HuH-7.5 (cell line): ENCODE results near the gene GINS1.

Source experiments
- DNase-seq: peaks from one replicate; pipeline ENCODE4 v3.0.0; 2011; ENCODE audit warnings: low spot score

Gene GINS1

DNA sequence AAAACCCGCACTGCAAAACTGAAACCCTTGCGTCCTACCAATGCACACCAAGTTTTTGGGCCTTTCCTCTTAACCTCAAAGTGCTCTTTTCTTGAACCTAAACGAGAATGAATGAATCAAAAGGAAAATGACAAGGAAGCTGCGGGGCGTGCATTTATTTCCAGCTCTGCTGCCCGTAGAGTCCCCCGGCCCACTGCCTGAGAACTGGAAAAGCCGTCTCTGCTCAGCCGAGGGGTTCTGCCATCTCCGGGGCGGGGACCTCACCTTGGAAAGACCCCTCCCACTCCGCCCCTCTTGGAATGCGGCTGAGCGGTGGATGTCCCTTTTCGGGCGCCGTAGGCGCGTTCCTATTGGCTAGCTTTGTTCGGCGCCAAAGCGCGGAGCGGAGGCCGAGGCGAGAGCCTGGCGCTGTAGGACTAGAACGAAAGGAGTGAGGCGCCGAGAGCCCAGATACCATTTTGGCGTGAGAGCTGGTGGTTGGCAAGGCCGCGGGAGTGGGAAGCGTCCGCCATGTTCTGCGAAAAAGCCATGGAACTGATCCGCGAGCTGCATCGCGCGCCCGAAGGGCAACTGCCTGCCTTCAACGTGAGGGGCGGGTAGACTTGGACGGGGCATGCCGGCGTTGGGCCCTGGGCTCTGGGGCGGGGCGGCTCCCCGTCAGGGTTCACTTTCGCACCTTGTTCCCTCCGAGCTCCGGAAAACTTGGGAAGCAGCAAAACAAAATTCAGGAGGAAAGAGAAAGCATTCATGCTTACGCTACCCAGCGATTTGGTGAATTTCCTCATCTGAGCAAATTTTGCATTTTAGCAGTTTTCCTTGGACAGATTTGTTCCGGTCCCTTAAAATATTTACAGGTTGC, at the start of gene GINS1:
Gene GINS1 (plus strand): TSS at position 363 of the 859 bp plus-strand sequence. CDS start 148 bp downstream, at position 511.
- peak; percentile 93 for DNase-seq

DNA sequence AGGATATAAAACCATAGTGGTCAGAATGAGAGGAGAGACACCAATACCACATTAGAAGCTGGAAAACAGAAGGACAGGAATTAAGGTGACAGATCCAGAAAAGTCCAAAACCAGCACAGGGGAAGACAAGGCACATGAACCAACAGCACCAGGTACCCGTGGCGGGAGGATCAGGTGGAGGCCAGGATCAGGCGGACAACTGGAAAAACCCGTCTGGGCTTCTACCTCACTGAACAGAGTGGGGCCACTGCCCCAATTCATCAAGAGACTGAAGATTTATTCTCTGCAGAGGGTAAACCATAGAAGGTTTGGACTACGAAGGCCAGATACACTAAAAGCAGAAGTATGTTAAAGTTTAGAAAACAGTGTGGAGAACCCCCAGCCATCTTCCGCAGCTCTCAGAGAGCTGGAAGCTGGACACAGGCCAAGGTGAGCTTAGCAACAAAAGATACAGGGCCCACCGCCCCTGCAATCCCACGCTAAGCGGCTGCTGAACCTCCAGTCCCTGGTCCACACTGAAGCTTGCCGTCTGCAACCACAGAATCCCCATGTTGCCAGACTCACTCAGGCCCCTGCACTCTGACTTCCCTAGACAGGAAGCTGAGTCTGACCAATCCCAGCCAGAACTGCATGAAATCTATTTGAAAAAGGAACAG, 46.7 kb upstream of the GINS1 start:
- no peak for DNase-seq

DNA sequence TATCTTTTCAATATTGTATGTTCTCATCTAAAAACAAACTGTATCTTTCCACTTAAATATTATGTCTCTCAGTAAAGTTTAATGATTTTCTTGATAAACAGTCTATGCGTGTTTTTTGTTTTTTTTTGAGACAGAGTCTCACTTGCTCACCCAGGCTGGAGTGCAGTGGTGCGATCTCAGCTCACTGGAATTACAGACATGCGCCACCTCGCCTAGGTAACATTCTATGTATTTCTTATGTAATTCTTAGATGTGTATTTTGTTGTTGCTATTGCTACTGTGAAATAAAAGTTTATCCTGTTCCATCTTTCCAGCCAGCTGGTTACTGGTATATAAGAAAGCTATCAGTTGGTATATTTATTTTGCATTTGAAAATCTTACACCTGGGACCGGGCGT, 46.2 kb upstream of the GINS1 start:
- DNase-seq = no peak

DNA sequence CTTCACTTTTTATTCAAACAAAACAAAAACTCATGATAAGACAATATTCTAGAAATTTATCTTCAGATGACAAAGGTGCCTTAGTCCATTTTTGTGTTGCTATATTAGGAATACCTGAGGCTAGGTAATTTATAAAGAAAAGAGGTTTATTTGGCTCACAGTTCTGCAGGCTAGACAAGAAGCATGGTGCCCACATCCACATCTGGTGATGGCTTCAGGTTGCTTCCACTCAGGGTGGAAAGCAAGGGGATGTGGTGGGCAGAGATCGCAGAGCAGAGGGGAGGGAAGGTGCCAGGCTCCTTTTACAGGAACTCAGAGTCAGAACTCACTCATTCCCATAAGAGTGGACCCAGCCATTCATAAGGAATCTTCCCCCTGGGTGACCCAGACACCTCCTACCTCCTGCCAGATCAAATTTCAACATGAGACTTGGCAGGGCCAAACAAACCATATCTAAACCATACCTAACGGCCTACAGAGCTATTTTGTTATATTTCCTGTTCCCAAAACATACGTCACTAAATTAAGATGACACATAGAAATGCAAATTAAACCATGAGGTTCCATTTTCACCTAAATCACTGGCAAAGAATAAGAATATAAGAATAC, 43.2 kb upstream of the GINS1 start:
- no peak for DNase-seq

DNA sequence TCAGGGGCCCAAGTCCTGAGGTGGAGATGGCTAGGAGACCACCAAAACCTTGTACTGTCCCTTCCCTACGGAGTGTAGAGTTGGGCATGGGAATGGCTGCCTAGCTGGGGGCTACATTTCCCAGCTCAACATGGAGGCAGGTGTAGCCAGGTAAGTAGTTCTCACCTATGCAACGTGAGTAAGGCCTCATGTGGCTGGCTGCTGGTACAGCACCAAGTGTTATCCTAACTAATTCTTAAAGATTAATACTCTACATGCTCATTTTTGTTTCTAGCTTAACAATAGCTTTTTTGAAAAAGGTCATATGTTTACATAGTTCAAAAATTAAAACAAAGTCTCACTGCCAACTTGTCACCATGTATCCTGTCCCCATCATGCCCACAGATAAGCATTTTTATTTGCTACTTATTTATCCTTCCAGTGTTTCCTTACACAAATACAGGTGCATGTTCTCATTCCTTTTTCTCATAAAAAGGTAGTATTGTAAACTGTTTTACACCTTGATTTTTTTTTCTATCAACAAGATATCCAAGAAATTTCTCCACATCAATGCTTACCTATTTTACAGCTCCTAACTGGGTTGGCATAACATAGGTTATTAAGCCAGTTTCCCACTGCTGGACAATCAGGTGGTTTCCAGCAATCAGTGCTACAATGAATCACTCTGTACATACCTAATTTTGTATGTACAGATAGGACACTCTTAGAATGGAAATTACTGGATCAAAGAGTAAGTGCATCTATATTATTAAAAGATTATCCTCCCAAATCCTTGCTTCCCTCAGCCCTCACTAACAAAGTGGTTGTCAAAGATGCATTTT, 42.4 kb upstream of the GINS1 start:
- DNase-seq = no peak

DNA sequence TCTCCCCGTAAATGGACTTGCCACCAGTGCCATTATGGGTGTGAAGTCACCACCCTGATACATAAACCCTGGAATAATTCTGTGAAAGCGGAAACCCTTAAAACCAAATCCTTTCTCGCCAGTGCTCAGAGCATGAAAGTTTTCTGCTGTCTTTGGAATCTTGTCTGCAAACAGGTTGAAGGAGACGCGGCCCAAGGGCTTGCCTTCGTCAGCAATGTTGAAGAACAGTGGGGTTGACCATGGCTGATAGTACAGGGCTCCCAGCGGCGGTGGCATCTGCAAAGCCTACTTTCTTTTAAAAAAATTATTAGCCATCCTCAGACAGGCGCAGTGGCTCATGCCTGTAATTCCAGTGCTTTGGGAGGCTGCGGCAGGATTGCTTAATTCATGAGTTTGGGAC, 38.9 kb upstream of the GINS1 start:
- no peak for DNase-seq

DNA sequence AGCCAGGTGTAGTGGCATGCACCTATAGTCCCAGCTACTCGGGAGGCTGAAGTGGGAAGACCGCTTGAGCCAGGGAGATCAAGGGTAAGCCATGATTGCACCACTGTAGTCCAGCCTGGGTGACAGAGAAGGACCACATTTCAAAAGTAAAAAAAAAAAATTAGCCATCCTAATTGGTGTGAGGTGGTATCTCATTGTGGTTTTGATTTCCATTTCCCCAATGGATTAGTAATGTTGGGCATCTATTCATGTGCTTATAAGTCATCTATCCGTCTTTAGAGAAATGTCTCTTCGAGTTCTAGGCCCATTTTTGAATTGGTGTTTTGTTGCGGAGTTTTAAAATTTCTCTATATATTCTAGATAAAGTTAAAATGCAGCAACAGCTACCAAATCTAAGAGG, 38.5 kb upstream of the GINS1 start:
- no peak for DNase-seq

DNA sequence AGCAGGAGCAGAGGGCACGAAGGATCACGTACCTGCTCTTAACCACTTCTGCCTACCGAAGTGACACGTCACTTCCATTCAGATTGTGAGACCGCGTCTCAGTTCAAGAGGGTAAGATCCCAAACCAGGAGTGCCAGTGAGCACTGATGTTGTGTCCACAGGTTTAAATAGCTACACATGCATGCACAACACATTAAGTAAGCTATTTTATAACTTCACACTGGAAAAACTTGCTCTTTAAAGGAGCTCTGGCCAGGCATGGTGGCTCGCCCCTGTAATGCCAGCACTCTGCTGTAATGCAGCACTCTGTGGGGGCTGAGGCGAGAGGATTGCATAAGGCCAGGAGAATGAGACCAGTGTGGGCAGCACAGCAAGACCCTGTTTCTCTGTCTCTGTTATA, 37.9 kb upstream of the GINS1 start:
- DNase-seq = no peak

DNA sequence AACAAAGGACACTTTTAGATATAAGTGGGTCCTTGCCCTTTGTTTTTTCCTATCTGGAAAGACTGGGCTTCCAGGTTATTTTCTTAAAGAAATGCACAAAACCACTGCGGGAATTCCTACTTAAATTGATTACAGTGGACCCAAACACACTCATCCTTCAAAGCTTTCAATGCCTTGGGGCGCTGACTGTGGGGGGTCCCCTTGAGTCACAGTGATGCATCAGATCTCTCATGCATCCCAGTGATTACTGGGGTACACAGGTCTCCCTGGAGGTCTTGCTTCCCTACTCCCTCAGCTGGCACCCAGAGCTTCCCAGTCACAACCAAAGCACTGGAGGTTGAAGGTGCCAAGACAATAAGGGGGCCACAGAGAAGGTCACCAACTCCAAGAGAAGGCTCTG, 37.5 kb upstream of the GINS1 start:
- DNase-seq = no peak

DNA sequence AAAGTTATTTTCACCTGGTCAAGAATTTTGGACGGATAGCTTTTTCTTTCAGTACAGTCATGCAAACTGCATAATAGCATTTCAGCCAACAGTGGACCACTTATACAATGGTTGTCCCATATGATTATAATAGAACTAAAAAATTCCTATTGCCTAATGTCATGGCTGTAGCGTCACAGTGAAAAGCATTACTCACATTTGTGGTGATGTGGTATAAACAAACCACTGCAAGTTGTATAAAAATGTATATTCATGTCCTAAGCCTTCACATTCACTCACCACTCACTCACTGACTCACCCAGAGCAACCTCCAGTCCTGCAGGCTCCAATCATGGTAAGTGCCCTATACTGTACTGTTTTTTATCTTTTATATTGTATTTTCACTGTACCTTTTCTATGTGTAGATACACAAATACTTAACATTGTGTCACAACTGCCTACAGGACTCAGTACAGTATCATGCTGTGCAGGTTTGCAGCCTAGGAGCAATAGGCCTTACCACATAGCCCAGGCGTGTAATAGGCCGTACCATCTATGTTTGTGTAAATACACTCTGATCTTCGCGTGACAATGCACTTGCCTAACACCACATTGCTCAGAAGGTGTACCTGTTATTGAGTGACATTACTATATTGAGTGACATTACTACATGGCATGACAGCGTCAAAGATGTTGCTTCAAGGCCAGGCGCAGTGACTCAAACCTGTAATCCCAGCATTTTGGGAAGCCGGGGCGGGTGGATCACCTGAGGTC, 34.7 kb upstream of the GINS1 start:
- DNase-seq = no peak

DNA sequence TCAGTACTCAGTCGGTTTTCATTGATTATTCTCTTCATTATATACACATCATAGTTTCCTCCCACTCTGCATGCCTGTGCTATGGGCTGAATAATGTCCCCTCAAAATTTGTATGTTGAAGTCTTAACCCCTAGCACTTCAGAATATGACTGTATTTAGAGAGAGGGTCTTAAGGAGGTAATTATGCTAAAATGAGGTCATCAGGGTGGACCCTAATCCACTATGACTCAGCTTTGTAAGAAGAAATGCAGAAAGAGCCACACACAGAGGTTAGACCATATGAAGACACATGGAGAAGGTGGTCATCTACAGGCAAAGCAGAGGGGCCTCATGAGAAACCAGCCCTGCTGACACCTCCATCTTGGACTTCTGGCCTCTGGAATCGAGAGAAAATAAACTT, 32.6 kb upstream of the GINS1 start:
- no peak for DNase-seq

DNA sequence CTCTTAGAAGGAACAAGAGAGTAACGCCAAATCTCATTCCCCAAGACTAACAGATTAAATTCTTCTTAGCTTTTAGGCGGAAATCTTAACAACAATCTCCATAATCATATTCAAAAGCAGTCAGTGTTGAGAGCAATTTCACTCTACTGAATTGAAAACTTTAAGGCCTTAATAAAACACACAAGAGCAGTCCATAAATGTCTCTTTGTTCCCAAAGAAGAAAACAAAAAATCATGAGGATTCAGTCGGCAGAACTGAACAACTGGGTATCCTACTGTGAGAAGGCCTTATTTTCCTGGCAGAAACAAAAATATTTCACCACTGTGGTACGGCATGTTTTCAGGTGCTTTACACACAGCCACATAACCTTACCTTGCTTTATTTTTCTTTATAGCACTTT, 31.2 kb upstream of the GINS1 start:
- DNase-seq = no peak

DNA sequence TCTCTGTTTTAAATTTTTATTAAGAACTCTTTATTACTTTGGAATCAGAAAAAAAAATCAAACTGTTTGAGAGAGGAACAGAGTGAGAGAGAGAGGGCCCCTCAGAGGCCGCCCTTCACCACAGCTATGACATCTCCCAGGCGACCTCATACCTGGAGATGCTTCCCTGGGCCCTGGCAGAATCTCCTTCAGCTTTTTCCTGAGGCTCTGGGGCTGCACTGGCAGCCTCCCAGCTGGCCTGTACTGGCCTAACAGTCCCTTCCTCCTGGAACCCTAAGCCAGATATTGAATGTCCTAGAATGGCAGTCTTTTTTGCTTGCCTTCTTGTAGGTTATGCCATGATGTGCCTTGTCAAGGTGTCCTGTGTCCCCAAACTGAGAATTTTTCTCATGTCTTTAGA, 30.6 kb upstream of the GINS1 start:
- DNase-seq = no peak

DNA sequence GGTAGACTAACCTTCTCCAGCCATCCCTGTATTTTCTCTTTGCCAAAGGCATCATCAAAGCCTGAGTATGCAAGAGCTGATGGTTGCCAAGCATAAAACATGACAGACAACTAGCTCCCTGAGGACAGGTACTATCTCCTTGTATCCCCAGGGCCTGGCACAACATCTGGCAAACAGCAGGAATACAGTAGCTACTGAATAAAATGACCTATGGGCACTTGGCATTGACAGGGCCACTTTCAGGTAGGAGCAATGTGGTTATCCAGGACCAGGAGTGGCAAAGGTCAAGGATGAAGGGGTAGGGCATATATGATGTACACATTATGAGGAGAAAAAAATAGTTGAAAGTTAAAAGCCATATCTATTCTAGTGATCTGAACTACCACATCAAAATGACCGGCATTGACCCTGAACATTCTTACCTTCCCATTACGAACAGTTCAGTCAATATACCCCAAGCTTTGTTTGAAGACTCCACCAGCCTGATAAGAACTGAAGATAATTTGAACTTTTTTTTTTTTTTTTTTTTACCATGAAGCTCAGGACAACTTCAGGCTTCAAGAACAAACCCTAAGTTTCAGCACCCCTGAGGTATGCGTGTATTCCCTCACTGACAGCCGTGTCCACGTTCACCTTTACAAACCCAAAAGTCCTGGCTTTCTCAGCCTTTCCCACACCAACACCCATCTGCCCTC, 29.1 kb upstream of the GINS1 start:
- no peak for DNase-seq

DNA sequence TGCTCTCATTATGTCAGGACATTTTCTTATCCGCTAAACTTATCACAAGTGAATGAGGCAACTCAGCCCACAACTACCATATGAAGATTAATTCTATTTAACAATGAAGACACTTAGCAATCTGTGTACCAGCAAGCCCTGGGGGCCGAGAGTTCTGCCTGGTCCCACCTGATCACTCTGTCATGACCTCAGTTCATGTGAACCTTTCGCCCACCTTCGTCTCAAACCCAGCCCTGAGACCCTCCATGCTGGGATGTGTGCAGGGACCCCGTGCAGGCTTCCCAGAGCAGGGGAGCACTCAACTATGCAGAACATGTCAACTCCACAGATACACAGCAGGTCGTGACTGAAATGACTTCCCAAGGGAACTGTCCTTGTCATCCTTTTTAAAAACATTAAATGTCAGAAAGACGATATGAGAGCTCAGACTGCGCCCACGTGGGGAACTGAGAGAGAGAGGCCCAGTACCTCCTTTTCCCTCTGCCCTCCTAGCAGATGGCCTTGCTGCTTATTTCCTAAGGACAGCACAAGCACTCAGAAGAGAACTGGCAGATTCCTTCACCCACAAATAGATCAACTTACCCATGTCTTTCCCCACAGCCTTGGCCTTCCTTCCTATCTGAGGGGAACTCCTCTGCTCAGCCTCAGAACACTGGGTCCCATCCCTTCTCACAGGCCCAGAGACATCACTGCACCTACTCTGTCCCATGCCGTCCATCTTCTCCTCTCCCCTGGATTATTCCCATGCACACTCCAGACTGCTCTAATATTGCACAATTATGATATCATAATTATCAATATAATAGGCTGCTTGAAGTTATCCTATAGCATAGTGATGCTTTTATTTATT, 28.4 kb upstream of the GINS1 start:
- DNase-seq = no peak

DNA sequence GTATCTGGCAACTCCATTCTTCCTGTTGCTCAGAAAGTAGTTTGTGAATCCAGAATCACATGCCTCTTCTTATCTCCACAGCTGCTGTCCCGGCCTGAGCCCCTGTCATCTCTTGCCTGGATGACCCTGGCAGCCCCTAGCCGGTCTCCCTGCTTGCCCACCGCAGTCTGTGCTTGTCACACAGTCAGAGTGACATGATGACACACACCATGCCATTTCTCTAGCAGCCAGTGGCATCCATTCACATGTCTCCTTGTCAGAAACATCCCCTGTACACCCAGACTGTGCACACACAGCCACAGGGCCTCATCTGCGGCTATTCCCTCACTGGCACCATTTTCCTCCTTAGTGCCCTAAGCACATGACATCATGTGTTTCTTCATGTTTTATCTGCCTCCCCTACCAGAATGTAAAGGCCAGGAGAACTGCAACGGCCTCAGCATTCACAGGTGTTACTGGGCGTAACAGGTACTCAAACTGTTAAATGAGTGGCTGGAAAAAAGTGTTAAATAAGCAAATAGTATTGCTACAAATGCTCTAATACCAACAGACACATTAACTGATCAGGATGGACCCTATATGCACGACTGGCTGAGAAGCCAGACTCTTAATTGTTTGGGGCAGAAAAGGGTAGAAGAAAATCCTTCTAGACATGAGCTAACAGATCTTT, 26.4 kb upstream of the GINS1 start:
- DNase-seq = no peak

DNA sequence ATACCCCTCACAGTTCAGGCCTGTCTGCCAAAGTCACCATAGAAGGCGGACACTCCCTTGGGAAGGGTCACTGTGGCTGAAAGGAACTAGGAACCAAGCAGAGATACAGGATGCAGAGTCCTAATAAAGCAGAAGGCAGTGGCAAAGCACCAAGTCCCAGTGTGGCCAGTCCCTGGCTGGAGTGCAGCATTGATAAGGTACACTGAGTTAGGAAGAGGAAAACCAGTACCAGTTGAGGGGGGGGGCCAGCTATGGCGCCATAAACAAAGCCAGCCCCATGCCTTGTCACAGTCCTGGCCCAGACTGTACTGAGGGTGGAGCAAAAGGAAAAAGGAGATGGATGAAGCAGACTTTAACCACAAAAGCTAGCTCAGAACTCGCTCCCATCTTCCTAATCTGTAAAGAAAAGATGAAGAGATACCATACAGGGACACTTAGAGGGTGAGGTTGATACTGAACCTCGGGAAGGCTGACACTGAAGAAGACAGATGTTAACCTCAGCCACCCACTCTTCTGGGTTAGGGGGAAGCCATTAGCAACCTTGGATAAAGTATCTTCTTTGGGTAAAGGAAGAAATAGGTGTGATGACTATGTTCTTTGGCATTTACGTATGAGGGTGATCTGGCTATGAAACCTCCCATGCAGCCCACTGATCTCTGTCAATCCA, 24.6 kb upstream of the GINS1 start:
- DNase-seq = no peak

DNA sequence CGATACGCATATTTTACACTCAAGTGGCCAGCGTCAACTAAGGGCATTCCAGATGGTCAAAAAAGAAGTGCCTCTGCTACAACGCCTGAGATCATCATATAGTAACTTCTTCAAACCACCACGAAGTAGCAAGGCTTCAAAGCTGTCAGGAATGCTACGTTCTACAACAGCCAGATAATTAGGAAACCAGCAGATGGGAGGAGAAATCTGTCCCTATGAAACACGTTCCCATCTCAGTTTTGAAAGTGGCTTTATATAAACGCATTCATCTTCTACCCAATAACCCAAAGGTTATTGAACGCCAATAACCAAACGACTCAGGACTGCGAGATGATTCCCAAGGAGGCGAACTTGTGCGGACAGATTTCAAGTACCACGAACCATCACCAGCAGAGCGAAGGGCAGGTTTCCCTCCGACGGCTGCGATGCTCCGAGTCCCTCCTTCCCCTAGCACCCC, 18.0 kb upstream of the GINS1 start:
- DNase-seq = no peak
